Right atrium auricular region (tissue), 2 donors: ENCODE measurements around the gene BCL2L1. TPM values are rescaled to one million over a fixed set of nuclear protein-coding genes. Genes with fewer than 3 reads are reported as not detected.
"Not testable (repeated sequence)": the region's sequence is repeated elsewhere in the genome, so short reads cannot be mapped to it uniquely, and the experiment has no call there.

Experiments used
- DNase-seq: peaks from one replicate; pipeline ENCODE4 v3.0.0-alpha.2; 2019; ENCODE audit warnings: low spot score
- H3K27ac ChIP-seq, 2 donors: fragments of 200-600 bp; sonication (generic); 1 replicate in 1 of 2; 2 replicates in 1 of 2; pipeline ENCODE4 v1.5.1; 2016 to 2019
- H3K27me3 ChIP-seq, 2 donors: fragments of 200-600 bp; sonication (generic); one replicate each; pipeline versions ENCODE4 v1.5.1 to v1.6.0; 2017 to 2019
- H3K36me3 ChIP-seq: fragments of 200-600 bp; sonication (generic); one replicate; pipeline ENCODE4 v1.5.1; 2016
- H3K4me1 ChIP-seq, 2 donors: fragments of 200-600 bp; sonication (generic); one replicate each; pipeline versions ENCODE4 v1.5.1 to v1.6.0; 2017 to 2019
- H3K4me3 ChIP-seq, 2 donors: fragments of 200-600 bp; sonication (generic); 1 replicate in 1 of 2; 2 replicates in 1 of 2; pipeline ENCODE4 v1.5.1; 2017 to 2019; ENCODE audit warnings: mild to moderate bottlenecking in 1 of 2, moderate library complexity in 1 of 2
- H3K9me3 ChIP-seq, 2 donors: fragments of 200-600 bp; sonication (generic); one replicate each; pipeline ENCODE4 v1.5.1; 2019
- CTCF ChIP-seq, 2 donors: fragments of 200-600 bp; sonication (generic); IDR thresholded peaks; one replicate each; pipeline ENCODE4 v1.5.1; 2019; ENCODE audit warnings: antibody characterized with exemption in 2 of 2
- total RNA-seq, 2 donors: library from RNA; depleted of rRNA; stranded (reverse); fragments of >200 nt; gene quantifications; one replicate each; pipeline ENCODE4 v1.1.0, GENCODE V29; 2016

Gene BCL2L1
- total RNA-seq, 2 donors from 2014 or later = 84.2 to 93.5 TPM

- Histone ChIP-seq H3K4me3 (no peak overlapping the region), H3K27ac (no peak overlapping the region), H3K4me1 (peaks cover 0 to 15% of the 10 kb centered on the region in 2 donors), H3K36me3 (no peaks in the 10 kb centered on the region), H3K27me3 (no peaks in the 10 kb centered on the region), H3K9me3 (no peaks in the 10 kb centered on the region)
- no peak for TF ChIP-seq CTCF (IDR thresholded peaks at IDR 0.05)
- DNase-seq = no peak
Observed at GRCh38 chr20:31654534-31654933, 68.1 kb downstream of the BCL2L1 start.

DNA sequence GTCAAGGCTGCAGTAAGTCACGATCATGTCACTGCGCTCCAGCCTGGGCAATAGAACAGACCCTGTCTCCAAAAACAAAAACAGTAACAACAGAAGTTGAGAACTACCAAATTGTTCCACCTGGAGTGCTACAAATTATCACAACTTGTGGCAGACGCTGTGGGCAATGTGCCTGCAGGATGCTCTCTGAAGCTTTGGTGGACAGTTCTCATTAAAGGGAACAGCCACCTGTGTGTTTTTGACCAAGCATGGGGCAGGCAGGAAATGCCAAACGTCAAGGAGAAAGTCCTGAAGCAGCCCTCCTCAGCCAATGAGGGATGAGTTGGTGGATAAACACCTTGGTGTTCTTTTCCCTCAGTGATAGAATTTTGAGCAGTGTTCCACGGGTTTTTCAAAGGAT lies 69.1 kb downstream of the BCL2L1 start:
- Histone ChIP-seq H3K4me1 (peaks cover 0 to 15% of the 10 kb centered on the region in 2 donors), H3K36me3 (no peaks in the 10 kb centered on the region), H3K27me3 (no peaks in the 10 kb centered on the region), H3K4me3 (no peak overlapping the region), H3K27ac (no peak overlapping the region), H3K9me3 (no peaks in the 10 kb centered on the region)
- no peak for DNase-seq
- TF ChIP-seq CTCF (IDR thresholded peaks at IDR 0.05) = no peak

GRCh38 chr20:31652917-31653396 lies 69.7 kb downstream of the BCL2L1 start:
- peaks cover 0 to 15% of the 10 kb centered on the region in 2 donors for H3K4me1 ChIP-seq
- no peaks in the 10 kb centered on the region for H3K9me3 ChIP-seq
- no peak for TF ChIP-seq CTCF (IDR thresholded peaks at IDR 0.05)
- H3K36me3 ChIP-seq = no peaks in the 10 kb centered on the region
- H3K27me3 ChIP-seq = no peaks in the 10 kb centered on the region
- no peak overlapping the region for H3K27ac ChIP-seq
- no peak for DNase-seq
- no peak overlapping the region for H3K4me3 ChIP-seq

DNA sequence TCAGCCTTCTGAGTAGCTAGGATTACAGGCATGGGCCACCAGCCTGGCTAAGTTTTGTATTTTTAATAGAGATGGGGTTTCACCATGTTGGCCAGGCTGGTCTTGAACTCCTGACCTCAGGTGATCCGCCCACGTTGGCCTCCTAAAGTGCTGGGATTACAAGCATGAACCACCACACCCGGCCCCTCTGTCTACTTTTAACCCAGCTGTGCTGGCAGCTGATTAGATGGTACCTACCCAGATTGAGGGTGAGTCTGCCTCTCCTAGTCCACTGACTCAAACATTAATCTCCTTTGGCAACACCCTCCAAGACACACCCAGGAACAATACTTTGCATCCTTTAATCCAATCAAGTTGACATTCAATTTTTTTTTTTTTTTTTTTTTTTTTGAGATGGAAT lies 74.6 kb downstream of the BCL2L1 start:
- H3K4me1 ChIP-seq, H3K9me3 ChIP-seq, H3K27me3 ChIP-seq, H3K4me3 ChIP-seq, H3K36me3 ChIP-seq, H3K27ac ChIP-seq, DNase-seq: not testable (repeated sequence)

DNA sequence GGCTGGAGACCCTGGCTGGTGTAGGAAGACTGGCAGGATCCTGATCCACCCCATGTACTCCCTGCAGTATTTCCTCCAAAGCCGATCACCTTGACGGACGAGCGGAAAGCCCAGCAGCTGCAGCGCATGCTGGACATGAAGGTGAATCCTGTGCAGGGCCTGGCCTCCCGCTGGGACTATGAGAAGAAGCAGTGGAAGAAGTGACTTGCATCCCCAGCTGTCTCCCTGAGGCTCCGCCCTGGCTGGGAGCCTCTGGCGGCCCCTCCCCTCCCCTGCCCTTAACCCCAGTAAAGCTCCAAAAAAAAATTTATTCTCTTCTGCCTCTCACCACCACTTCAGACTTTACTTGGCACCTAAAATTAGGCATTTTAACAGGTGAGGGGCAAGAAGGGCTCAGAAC lies 78.0 kb downstream of the BCL2L1 start:
- Histone ChIP-seq H3K27ac (no peak overlapping the region), H3K9me3 (no peaks in the 10 kb centered on the region)
- no peak for TF ChIP-seq CTCF (IDR thresholded peaks at IDR 0.05)

GRCh38 chr20:31643522-31643921 lies 79.1 kb downstream of the BCL2L1 start:
- no peak for TF ChIP-seq CTCF (IDR thresholded peaks at IDR 0.05)
- no peak overlapping the region for H3K27ac ChIP-seq
- H3K27me3 ChIP-seq = no peaks in the 10 kb centered on the region
- no peaks in the 10 kb centered on the region for H3K4me1 ChIP-seq
- H3K4me3 ChIP-seq = no peak overlapping the region
- DNase-seq = no peak
- H3K9me3 ChIP-seq = no peaks in the 10 kb centered on the region
- H3K36me3 ChIP-seq = no peaks in the 10 kb centered on the region

More for the DNA sequence above, 78.0 kb downstream of the BCL2L1 start:
- no peak for DNase-seq
- Histone ChIP-seq H3K4me3 (no peak overlapping the region), H3K27me3 (no peaks in the 10 kb centered on the region), H3K4me1 (no peaks in the 10 kb centered on the region), H3K36me3 (no peaks in the 10 kb centered on the region)
